HG03565 (cell line): Measurements from ENCODE around the gene TMEM273.

Source experiments
- ATAC-seq: cut with Tn5 transposase; IDR thresholded peaks from one replicate; pipeline ENCODE4 v1.9.1; 2021; ENCODE audit warnings: mild to moderate bottlenecking, moderate library complexity; ENCODE audit not compliant: unreplicated experiment

TMEM273 gene

DNA sequence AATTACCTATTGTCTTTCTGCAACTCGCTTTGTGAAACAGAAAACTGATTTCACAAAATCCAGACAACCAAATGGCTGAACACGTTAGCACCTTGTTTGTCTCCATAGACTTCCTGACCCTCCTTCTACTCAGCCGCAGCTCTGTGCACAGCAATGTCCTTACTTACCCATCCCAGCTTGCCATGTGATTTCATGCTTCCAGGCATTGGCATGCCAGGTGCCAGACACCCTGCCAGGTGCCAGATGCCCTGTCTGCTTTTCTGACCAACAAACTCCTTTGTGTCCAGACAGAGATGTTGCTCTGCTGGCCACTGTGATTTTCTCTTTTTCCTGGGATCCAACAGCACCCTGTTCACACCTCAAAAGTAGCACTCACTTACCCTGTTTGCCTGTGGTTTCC is 38.3 kb downstream of the TMEM273 start:
- no peak for ATAC-seq

DNA sequence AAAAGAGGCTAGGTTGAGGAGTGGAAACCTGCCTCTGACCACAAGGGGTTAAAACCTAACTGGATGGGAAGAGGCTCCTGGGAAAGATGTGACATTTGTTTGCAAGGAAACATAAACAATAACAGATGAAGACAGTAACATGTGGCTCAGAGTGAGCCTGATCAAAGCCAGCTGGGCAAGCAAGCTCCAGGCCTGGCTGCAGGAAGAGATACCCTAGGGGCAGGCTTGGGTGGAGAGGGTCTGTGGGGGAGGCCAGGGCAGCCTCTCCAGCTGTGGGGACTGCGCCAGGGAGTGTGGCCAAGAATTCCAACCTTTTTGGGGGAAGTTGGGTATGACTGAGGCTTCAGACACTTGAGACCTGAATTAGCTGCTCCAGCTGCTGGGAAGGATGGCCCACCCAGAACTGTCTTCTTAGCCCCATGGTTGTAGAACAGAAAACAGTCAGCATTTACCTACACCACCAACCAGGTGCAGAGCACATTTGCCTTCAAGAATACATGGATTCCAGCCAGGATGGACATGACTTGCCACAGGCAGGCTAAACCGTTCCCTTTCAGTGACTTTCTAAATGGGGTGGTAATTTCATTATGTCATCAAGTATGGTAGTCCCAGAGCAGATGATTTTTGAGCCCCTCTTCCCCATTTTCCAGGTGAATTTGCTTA is 44.0 kb downstream of the TMEM273 start:
- no peak for ATAC-seq

DNA sequence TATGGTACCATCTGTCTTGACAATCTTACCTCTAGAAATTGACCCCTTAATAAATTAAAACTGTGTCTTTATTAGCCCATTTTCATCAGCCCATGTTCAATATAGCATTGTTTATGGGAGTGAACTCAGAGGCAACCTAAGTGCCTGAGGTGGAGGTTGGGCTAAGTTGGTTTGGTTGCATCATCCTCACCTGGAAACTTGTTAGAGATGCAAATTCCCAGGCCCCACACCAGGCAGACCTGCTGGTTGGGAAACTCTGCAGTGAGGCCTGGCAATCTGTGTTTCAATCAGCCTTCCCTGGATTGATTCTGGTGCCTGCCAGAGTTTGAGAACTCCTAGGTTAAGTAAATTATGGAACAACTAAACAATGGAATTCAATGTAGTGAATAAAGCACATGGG is 44.9 kb downstream of the TMEM273 start:
- ATAC-seq: no peak

DNA sequence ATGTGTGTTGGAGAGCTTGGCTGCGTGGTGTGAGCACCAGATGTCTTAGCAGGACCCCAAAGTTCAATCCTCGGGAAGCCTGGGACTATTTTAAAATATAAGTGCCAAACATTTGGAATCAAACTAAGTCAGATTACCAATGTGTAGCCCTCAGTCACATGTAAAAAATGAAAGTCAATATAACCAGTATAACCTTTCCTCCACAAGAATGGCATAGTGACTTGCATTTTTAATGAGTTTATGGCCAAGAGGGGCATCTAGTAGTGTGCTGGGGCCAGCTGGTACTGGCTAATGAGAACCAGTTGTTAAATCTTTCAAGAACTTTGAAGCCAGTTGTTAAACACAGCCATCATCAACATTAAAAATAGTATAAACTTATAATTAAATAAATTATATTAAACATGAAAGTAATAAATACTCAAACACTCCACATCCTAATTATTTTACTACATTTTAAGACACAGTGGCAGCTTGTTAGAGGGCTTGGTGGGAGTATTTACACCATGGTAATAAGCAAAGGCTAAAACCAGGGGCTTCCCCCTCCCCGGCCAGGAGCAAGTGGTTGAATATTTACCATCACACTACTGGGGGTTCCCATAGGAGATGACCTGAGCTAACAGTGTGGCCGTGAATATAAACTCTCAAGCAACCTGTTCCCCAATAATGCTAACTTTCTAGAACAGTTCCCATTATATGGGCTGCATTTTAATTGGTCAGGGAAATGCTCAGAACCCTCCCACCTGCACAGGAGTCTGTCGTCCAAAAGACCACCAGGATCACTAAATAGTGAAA is 46.5 kb downstream of the TMEM273 start:
- ATAC-seq: no peak

DNA sequence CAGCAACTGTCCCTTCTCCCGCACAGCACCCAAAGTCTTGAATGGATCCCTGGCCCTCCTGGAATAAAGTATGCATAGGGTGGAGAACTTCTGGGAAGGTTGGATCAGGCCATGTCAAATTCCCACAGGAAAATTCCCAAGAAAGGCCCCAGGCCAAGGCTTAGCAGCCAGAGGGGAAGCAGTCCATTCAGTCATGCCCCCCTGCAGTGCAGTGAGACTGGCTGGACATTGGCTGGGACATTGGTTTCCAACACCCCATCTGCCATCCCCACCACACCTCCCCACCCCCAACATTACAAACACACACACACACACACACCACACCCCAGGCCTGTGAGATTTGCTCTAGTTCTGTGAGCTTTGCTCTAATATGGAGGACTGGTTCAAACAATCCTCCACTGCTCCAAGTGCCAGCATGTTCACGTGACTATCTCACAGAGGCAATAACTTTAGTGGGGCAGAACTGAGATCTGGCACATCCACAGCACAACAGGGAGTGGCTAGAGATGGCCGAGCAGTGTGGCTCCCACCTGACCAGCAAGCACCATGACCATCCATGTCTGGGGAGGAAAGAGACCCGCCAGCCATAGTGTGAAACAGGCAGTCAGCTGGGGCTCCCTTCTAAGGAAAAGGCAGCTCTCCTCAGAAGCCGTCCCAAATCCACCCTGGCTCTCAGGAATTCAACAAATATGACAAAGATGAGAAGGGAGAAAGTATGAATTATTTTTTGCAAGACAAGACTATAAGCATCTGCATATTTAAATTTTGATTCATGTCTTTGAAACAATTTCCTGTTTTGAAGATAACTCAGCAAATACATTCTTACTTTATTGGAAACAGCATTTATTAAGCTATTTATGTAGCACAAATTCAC is 47.6 kb downstream of the TMEM273 start:
- no peak for ATAC-seq

DNA sequence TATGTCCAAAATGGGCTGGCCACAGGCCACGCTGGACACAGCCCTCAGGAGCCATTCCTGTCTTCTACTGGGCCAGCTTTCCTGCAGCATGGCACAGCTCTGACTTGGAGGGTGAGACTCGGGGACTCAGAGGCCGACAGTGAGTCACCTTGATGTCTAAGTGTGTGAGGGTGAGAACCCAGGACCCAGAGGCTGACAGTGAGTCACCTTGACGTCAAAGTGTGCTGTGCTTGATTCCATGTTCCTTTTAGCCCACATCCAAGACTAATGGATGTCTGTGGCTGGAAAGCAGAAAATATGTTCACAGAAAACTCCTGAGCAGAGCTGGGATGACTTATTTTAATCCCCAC is 48.4 kb downstream of the TMEM273 start:
- no peak for ATAC-seq

DNA sequence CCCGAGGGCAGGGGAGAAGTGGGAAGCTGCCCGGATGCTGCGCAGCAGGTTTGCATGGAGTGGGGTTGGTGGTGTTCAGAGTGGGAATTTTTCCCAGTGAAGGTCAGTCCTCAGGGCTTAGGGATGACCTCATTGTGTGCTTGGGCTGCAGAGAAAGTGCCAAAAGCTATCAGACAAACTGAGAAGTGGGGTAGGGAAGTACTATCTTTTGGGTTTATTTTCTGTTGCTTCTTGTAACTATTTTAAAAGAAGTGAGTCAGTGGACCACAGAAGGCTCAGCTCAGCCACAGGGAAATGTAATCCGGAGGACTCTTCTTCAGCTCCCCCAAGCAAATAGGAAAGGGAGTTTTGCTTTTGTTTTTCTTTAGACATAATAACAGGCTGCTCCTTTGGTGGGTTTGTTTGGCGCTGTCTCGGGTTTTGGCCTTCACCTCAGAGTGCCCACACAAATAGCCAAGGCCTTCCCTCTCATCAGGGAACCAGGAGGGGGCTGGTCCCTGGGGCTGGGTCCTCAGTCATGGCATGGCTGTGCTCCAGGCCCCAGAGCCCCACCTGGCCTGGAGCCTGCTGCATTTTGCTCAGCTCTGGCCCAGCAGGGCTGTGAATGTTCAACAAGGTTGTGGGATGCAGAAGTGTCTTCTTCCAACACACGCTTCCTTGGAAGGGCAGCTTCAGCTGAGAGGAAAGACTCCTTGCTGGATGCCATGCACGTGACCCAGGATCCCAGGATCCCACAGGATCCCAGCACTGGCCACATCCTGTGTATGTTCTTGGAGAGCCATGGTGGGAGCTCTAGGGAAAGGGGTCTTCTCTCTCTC is 49.0 kb downstream of the TMEM273 start:
- no peak for ATAC-seq

DNA sequence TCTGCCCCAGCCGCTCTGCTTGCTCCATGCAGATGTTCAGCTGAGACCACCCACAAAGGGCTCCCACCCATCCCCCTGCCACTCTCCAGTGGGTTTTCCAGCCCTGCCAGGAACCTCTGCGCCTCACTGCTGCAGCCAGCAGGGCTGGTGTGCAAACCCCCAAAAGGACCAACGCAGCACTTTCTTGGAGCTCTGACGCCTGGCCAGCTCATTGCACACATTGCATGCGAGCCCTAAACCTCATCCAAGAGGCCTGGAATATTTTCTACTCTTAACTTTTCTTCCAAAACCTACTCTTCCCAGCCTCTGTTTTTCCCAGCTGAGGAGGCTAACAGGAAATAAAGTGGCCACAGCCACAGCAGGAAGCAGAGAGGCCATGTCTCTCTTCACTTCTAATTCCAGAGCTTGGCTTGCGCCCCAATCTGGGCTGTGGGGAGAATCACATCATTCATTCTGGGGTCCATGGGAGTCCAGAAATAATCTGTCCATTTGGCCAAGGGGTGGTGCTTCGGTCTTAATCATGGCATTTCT is 49.8 kb downstream of the TMEM273 start:
- no peak for ATAC-seq

DNA sequence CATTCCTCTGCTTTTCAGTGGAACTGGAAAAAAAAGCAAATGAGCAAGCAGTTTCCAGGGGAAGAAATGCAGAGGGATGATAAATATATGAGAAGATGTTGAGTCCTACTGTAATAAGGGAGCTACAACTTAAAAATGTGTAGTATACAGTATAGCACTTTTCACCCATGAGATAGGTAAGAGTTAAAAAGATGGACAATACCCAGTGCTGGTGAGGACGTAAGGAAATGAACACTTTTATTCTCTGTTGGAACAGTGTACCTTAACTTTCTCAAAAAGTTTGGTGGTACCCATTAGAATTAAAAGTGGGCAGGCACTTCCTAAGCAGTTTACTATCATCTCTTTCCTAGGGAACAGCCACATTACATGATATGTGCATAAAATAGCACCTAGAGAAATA is 51.7 kb downstream of the TMEM273 start:
- ATAC-seq: no peak

DNA sequence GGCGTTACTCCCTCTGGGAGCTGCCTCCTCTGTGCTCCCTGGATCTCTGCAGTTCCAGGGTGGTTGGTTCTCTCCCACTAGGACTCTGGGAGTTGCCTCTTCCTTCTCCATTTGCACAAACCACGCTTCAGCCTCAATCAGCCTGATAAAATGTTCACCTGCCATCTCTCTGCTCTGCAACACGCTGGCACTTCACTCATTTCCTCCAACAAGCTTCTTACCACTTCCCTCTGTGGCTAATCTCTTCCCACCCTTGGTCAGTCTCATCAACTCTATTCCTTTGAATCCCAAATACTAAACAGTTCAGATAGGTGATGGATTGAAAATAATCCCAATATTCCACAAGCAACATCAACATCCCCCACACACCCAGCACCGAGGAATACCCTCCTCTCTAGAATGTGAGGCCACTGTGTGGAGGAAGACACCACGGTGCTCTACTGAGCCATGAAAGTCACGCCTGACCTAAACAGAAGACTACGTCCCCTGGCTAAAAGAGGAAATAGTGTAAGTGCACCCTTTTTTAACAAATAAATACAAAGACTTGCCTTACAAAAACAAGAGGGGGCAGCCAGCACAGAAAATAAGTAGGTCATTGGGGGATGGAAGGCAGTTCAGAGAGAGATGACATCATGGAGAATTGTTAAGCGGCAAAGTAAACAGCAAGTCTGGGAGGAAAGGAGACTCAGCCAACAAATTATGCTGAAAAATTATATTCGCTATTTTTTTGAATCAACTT is 52.4 kb downstream of the TMEM273 start:
- ATAC-seq: no peak

DNA sequence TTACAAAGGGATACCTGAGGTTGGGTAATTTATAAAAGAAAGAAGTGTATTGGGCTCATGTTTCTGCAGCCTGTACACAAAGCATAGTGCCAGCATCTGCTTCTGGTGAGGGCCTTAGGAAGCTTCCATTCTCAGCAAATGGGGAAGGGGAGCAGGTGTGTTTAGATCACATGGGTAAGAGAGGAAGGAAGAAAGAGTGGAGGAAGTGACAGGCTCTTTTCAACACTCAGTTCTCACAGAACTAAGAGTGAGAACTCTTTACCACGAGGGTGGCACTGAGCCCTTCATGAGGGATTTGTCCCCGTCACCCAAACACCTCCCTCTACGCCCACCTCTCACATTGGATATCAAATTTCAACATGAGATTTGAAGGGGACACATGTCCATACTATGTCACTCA is 53.9 kb downstream of the TMEM273 start:
- ATAC-seq: no peak

DNA sequence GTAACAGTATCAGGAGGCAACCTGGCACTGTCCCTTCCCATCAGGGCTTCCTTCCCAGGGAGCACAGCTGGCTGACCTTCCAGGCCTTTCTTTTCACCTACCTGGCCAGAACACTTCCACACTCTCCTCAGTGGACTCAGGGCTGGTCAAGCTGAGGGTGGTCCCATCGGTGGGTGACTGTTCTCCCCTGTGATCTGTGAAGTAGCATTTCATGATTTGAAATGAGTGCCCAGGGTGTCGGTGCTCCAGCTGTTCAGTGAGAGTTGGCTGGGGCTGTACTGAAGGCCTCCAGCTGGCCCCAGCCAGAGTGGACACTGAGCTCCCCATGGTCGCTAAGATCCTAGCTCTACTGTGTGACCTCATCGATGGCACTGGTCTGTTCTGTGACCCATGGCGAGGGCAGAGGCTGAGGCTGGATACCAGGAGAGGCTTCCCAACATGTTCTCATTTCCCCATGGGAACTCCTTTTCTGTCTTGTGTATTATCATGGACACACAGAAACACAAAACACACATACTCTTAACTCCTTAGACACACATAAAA is 54.4 kb downstream of the TMEM273 start, which contains the start of gene FAM170B:
Gene FAM170B, minus strand, starts transcription at position 316 of the 543 bp plus-strand sequence. Its CDS starts 103 bp downstream, at position 213.
- ATAC-seq: no peak

DNA sequence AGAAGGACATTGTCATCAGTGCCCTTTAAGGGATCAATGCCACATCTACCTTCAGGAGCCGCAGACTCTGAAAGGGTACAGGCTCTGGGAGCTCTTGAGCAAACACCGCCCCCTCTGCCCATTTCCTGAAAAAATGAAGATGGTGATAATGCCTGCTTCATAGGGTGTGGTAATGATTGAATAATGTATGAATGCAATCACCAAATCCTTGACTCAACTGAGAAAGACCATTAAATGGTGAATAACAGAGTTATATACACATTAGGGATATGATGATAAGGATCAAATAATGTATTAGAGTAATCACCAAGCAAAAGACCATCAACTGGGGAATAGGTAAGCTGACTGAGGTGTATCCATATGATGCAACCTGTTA is 55.8 kb downstream of the TMEM273 start:
- no peak for ATAC-seq

DNA sequence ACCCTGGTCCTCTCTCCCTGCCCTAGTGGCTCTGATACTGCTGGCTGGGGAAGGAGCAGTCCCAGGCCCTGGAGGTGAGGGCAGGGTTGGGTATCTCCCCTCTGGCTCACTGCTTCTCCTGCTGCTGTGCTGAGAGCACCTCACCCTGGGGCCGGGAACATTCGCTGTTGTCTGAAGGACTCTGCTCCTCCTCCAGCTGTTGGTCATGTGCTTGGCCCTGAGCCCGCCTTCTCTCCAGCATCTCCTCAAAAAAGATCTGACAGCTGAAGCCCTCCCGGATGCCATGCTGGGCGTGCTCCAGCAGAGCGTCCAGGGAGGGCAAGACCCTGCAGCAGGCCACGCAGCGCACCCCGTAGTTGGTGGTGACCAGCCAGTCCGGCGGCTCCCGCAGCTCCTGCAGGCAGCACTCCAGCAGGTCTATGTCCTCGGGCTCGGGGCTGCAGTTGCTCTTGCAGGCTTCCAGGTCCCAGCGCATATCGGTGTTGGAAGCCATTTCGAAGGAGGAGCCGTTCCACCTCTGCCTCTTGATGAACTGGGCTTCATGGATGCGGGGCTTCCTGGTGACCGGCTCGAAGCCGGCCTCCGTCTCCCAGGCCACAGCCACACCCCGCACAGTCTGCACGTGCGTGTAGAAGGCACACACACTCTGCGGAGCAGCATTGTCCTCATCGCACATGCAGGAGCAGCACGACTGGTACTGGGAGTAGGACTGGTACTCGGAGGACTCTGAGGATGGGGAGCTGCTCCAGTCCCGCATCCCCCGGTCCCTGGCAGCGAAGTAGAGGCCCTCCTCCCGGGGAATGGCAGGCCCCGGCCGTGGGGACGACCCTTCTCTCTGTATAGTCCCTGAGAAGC is 56.5 kb downstream of the TMEM273 start:
- no peak for ATAC-seq

DNA sequence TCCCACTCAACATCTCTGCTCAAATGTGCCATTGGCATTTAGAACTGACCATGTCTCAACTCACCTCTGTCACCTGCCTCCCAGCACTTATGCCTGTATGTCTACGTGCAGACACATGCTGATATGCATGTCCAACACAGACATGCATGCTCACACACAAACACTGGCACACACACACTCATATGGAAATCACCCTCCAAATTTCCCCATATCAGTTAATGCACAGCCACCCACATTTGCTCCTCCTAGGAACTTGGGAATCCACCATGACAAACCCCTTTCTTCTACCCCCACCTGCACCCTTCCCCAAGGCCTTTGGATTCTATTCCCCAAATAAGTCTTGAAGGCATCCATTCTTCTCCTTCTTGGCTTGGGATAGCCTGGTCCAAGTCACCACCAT is 58.8 kb downstream of the TMEM273 start:
- ATAC-seq: no peak

DNA sequence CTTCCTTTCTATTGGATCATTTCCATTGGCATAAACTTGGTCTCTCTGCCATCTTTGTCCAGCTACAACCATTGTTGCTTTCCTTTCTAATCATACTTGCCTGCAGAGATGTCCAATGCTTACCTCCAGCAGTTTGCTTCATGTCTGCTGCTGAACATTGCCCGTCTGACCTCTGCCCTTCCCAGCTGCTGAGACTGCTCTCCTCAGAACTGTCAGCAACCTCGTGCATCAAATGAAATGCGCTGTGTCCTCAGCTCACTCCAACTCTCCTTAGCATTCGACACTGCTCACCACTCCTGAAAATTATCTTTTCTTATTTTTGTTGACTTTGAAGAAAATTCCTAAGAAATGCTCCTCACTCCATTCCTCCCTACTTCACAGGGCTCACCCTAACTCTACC is 59.3 kb downstream of the TMEM273 start:
- ATAC-seq: no peak

DNA sequence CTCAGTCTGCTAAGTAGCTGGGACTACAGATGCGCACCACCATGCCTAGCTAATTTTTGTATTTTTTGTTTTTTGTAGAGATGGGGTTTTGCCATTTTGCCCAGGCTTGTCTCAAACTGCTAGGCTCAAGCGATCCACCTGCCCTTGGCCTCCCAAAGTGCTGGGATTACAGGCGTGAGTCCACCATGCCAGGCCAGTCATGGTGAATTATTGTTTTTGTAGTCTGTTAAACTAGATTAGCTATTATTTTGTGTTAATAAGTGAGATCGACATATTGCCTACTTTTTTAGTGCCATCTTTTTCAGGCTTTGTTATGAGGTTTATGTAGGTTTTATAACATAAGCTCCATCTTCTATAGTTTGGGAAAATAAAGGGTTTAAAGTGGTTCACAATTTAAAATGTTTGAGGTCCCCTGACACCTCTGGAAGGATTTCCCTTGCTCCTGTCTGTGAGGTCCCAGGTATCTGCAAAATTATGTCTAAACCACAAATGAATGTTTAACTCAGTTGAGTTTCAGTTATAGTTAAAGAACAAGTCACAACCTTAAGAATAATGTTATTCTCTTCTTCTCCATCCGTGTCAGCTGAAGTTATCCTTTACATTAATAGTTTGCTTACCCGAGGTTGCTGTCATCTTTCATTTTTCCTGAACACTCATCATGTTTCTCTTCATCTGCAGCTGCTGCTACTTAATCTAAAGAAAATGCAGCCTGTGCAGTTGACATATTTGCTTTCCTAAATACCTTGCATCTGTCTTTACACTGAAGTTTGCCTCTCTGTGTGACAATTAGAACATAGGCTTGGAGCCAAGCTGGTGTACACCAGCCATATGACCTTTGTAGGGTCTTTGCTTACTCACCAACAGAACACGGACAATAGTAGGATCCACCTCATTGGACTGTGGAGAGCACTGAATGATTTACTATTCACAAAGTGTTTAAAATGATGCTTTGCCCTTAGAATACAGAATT is 63.9 kb downstream of the TMEM273 start:
- ATAC-seq: no peak

DNA sequence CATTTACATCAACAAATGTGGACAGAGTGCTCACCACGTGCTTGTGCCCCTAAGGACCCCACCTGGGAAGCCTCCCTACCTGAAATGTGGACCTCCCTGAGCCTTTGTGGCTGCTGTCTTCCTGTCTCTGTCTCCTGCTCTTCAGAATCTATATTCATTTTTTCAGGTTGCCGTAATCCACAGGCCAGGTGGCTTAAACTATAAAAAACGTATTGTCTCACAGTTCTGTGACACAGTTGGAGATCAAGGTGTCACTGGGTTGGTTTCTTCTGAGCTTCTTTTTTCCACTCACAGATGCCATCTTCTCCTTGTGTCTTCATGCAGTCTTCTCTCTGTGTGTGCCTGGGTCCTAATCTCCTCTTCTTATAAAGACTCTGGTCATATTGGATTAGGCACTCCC is 67.3 kb downstream of the TMEM273 start:
- no peak for ATAC-seq
